Spleen (tissue), 11 donors: ENCODE results near the gene MUC2. TPM values are rescaled to one million over a fixed set of nuclear protein-coding genes. Genes with fewer than 3 reads are reported as not detected.

ENCODE experiments used
- DNase-seq: peaks from one replicate; pipeline ENCODE4 v3.0.0-alpha.2; 2020
- H3K27ac ChIP-seq, 8 donors: fragments of 200-600 bp; sonication (generic) in 7 of 8; 1 replicate in 4 of 8; 2 replicates in 4 of 8; pipeline versions ENCODE4 v1.5.0 to v1.8.0; 2016 to 2021; ENCODE audit warnings: inconsistent platforms in 4 of 8, mild to moderate bottlenecking in 4 of 8, moderate library complexity in 1 of 8
- H3K27me3 ChIP-seq, 7 donors: fragments of 200-600 bp; sonication (generic) in 6 of 7; replicated peaks in 1 of 7; 1 replicate in 4 of 7; 2 replicates in 3 of 7; pipeline versions ENCODE4 v1.5.0 to v1.8.0; 2016 to 2021; ENCODE audit warnings: inconsistent platforms in 3 of 7, mild to moderate bottlenecking in 1 of 7
- H3K36me3 ChIP-seq, 6 donors: fragments of 200-600 bp; sonication (generic) in 5 of 6; 1 replicate in 4 of 6; 2 replicates in 2 of 6; pipeline versions ENCODE4 v1.5.0 to v1.8.0; 2016 to 2021; ENCODE audit warnings: inconsistent platforms in 2 of 6
- H3K4me1 ChIP-seq, 6 donors: fragments of 200-600 bp; sonication (generic) in 5 of 6; 1 replicate in 3 of 6; 2 replicates in 3 of 6; pipeline versions ENCODE4 v1.5.0 to v1.8.0; 2016 to 2021; ENCODE audit warnings: inconsistent platforms in 3 of 6
- H3K4me3 ChIP-seq, 8 donors: fragments of 200-600 bp; sonication (generic) in 7 of 8; 1 replicate in 4 of 8; 2 replicates in 4 of 8; pipeline versions ENCODE4 v1.5.0 to v1.8.0; 2016 to 2021; ENCODE audit warnings: inconsistent platforms in 4 of 8, mild to moderate bottlenecking in 4 of 8, moderate library complexity in 2 of 8
- H3K9me3 ChIP-seq, 8 donors: fragments of 200-600 bp; sonication (generic) in 7 of 8; 1 replicate in 4 of 8; 2 replicates in 4 of 8; pipeline versions ENCODE4 v1.5.0 to v1.8.0; 2016 to 2021; ENCODE audit warnings: inconsistent platforms in 4 of 8
- POLR2A ChIP-seq, 3 donors: fragments of 450-650 bp; IDR thresholded peaks; one replicate each; pipeline ENCODE4 v1.5.1; 2017; ENCODE audit warnings: antibody characterized with exemption in 3 of 3, mild to moderate bottlenecking in 1 of 3
- POLR2AphosphoS5 ChIP-seq, 3 donors: sonication (generic); formaldehyde crosslinking; IDR thresholded peaks; one replicate each; pipeline ENCODE4 v1.5.1; 2017; ENCODE audit warnings: antibody characterized with exemption in 3 of 3
- WGBS, 5 donors: extraction: QIAGEN DNeasy Blood & Tissue Kit in 3 of 5; methylation state at CpG; one replicate each; pipeline versions ENCODE4 v1.1.5 to v1.1.7; 2013 to 2018; 5-methylcytosine and 5-hydroxymethylcytosine counted together
- intact Hi-C: fragments of 100-400 bp; cut with DNase I; formaldehyde crosslinking; loops from one replicate; pipeline ENCODE4 v1.15.0; 2023; ENCODE audit warnings: low total_unique reads
- polyA plus RNA-seq, 3 donors: library from polyadenylated mRNA; stranded (reverse); fragments of 200-250 nt; gene quantifications; one replicate each; pipeline ENCODE4 v1.2.1, GENCODE V29; 2013
- total RNA-seq, 7 donors: library from RNA; depleted of rRNA in 3 of 7; stranded (reverse); fragments of >200 nt in 3 of 7; fragmentation: NEBNext Ultra II Directional in 4 of 7; extraction: Animal tissue kit (Norgen Biotek cat#: 25700) in 4 of 7; gene quantifications; one replicate each; pipeline versions ENCODE4 v1.1.0 to v1.2.1, GENCODE V29; 2016 to 2021
- TF ChIP-seq, protein P1 (sequence below), 11 experiments: fragments of 200-600 bp in 7 of 11; fragments of 450-650 bp in 4 of 11; sonication (generic) in 4 of 11; IDR thresholded peaks in 8 of 11; conservative IDR thresholded peaks in 3 of 11; 1 replicate in 7 of 11; 2 replicates in 4 of 11; pipeline versions ENCODE4 v1.4.0 to v1.8.0; 2016 to 2021; ENCODE audit warnings: antibody characterized with exemption in 11 of 11, inconsistent platforms in 4 of 11, mild to moderate bottlenecking in 1 of 11
- donor health status: healthy with polysubstance abuse.
- donor health status: DM: no; HTN: no; CAD: no; lungs with moderate emphysema.
- donor health status: DM: no; HTN: no; CAD: no.
- donor health status: Bipolar disorder and iron deficiency.
- donor health status: healthy.
- donor health status: DM: no; HTN: no; CAD: no.
- donor health status: DM: yes; HTN: yes; CAD: no.

The MUC2 gene
- total and polyA plus RNA-seq, 10 donors, result 0.03 to 0.06 (median 0.03) TPM; not detected in 7

DNA sequence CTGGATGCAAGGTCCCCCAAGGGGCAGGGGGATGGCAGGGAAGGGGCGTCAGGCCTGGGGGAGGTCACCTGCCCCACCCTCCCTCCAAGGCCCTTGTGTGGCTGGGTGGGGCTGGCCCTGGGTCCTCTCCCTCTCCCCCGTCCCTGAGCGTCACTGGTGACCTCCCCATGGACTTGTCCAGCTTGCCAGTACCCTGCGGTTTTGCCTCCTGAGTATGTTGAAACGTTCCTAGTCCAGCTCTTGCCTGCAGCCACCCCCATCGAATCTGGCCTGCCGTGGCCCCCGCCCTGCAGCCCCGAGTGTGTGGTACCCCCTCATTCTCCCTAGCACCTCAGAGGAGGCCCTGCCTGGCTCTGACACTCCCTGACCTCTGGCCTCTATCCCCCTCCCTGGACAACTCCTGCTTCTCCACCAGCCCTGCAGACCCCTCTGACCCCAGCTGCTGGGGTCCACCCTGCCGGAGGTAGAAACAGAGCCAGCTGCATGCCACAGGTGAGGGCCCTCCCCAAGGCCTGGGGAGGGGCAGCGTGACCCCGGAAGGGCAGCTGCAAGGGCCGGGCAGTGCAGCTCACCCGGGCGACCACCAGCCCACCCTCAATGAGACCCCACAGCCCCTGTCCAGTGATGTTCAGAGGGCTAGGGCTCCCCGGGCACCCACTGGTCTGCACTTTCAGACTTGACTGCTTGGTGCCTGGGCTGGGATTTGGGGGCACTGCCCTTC, 34.1 kb upstream of the MUC2 start:
- intact Hi-C loops, result no loop called here
- Histone ChIP-seq H3K27me3 (peaks cover 0 to 30% (median 0%) of the 10 kb centered on the region in 7 donors), H3K36me3 (no peaks in the 10 kb centered on the region), H3K4me1 (peaks cover 0 to 31% (median 0%) of the 10 kb centered on the region in 6 donors), H3K9me3 (no peaks in the 10 kb centered on the region), H3K4me3 (no peak overlapping the region), H3K27ac (no peak overlapping the region)
- TF ChIP-seq POLR2AphosphoS5 (IDR thresholded peaks at IDR 0.05) (no peak), POLR2A (IDR thresholded peaks at IDR 0.05) (no peak)
- TF ChIP-seq, protein P1, sequence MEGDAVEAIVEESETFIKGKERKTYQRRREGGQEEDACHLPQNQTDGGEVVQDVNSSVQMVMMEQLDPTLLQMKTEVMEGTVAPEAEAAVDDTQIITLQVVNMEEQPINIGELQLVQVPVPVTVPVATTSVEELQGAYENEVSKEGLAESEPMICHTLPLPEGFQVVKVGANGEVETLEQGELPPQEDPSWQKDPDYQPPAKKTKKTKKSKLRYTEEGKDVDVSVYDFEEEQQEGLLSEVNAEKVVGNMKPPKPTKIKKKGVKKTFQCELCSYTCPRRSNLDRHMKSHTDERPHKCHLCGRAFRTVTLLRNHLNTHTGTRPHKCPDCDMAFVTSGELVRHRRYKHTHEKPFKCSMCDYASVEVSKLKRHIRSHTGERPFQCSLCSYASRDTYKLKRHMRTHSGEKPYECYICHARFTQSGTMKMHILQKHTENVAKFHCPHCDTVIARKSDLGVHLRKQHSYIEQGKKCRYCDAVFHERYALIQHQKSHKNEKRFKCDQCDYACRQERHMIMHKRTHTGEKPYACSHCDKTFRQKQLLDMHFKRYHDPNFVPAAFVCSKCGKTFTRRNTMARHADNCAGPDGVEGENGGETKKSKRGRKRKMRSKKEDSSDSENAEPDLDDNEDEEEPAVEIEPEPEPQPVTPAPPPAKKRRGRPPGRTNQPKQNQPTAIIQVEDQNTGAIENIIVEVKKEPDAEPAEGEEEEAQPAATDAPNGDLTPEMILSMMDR (IDR thresholded peaks at IDR 0.05 in 8 of 11, conservative IDR thresholded peaks at IDR 0.05 in 3 of 11), result no peak
- peak; percentile 60 for DNase-seq
- WGBS, 5 donors, result 74 to 88% (median 79%) methylated on average over 10 to 16 of the region's 16 CpGs

DNA sequence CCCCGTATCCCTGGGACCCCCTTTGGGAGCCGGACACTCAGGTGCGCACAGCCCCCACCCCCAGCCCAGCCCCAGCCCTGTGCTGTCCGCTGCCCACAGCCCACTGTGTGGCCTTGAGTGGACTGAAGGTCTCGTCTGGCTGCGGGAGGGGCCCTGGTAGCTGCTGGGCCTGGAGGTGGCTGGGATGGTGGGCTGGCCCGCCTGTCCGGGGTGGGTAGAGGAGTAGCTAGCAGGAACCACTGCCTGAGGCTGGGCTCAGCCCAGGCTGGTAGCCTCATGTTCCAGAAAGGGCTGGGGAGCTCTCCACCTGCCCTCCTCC, 33.6 kb upstream of the MUC2 start:
- Histone ChIP-seq H3K36me3 (no peaks in the 10 kb centered on the region), H3K4me1 (peaks cover 0 to 31% (median 0%) of the 10 kb centered on the region in 6 donors), H3K9me3 (no peaks in the 10 kb centered on the region), H3K27ac (no peak overlapping the region), H3K27me3 (peaks cover 0 to 29% (median 0%) of the 10 kb centered on the region in 7 donors), H3K4me3 (no peak overlapping the region)
- TF ChIP-seq, protein P1 (IDR thresholded peaks at IDR 0.05 in 8 of 11, conservative IDR thresholded peaks at IDR 0.05 in 3 of 11), result no peak
- no peak for TF ChIP-seq POLR2A (IDR thresholded peaks at IDR 0.05)
- TF ChIP-seq POLR2AphosphoS5 (IDR thresholded peaks at IDR 0.05), result no peak
- DNase-seq, result peak; percentile 65
- intact Hi-C loops, result no loop called here
- WGBS, 5 donors, result 79 to 90% (median 82%) methylated on average over 2 to 8 of the region's 8 CpGs

DNA sequence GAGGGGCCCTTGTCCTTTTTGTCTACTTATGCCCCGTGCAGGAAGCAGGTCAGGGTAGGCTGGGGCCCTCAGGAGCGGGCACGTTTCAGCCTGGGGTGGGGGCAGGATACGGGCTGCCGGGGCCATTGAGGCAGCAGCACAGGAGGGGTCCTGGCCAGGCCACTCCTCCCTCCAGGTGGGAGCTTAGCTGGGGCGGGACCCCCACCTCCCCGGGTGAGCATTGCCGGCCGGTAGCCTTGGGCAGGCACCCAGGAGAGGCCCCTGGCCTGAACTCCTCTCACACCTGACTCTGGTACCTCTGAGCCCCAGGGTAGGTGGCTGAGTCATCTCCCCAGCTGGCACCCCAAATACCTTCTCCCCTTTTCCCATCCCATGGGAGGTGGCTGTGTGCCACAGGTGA, 33.2 kb upstream of the MUC2 start:
- 56 to 85% (median 79%) methylated on average over 3 to 9 of the region's 9 CpGs for WGBS, 5 donors
- no peak overlapping the region for H3K4me3 ChIP-seq
- no peaks in the 10 kb centered on the region for H3K36me3 ChIP-seq
- no peaks in the 10 kb centered on the region for H3K9me3 ChIP-seq
- peaks cover 0 to 25% (median 0%) of the 10 kb centered on the region in 7 donors for H3K27me3 ChIP-seq
- no peak overlapping the region for H3K27ac ChIP-seq
- intact Hi-C loops, result no loop called here
- TF ChIP-seq, protein P1 (IDR thresholded peaks at IDR 0.05 in 8 of 11, conservative IDR thresholded peaks at IDR 0.05 in 3 of 11), result no peak
- TF ChIP-seq POLR2AphosphoS5 (IDR thresholded peaks at IDR 0.05) (no peak), POLR2A (IDR thresholded peaks at IDR 0.05) (no peak)
- H3K4me1 ChIP-seq, result peaks cover 0 to 31% (median 0%) of the 10 kb centered on the region in 6 donors
- DNase-seq, result peak; percentile 23

GRCh38 chr11:1041936-1042608, 32.6 kb upstream of the MUC2 start:
- Histone ChIP-seq H3K36me3 (no peaks in the 10 kb centered on the region), H3K4me3 (no peak overlapping the region), H3K27me3 (peaks cover 0 to 23% (median 0%) of the 10 kb centered on the region in 7 donors), H3K27ac (no peak overlapping the region), H3K4me1 (peaks cover 0 to 31% (median 0%) of the 10 kb centered on the region in 6 donors), H3K9me3 (no peaks in the 10 kb centered on the region)
- TF ChIP-seq, protein P1 (IDR thresholded peaks at IDR 0.05 in 8 of 11, conservative IDR thresholded peaks at IDR 0.05 in 3 of 11), result no peak
- peak in 2 of 3 donors; percentile 42 to 49 for TF ChIP-seq POLR2AphosphoS5 (IDR thresholded peaks at IDR 0.05)
- 69 to 87% (median 77%) methylated on average over 10 to 18 of the region's 18 CpGs for WGBS, 5 donors
- intact Hi-C loops, result no loop called here
- peak; percentile 74 for DNase-seq
